Astrocyte (in vitro differentiated cells and primary cell): ENCODE results near the gene APPL1. TPM values are rescaled to one million over a fixed set of nuclear protein-coding genes. Genes with fewer than 3 reads are reported as not detected.

Experiments
- DNase-seq: peaks from one replicate; pipeline ENCODE4 v3.0.0-alpha.2; 2010; ENCODE audit warnings: low read depth
- FAIRE-seq: peaks from 2 replicates; lab custom pipeline; 2011; peaks lifted over from hg19 to GRCh38; lab: Jason Lieb, UNC
- H2AFZ ChIP-seq: 2 replicates; pipeline ENCODE4 v1.6.0; 2012; ENCODE audit warnings: low read depth, low read length, inconsistent platforms
- H3K27ac ChIP-seq: 2 replicates; pipeline ENCODE4 v1.5.1; 2011; ENCODE audit warnings: low read depth, low read length, inconsistent platforms
- H3K27me3 ChIP-seq: 2 replicates; pipeline ENCODE4 v1.6.0; 2011; ENCODE audit warnings: low read length, inconsistent platforms; ENCODE audit not compliant: insufficient read depth
- H3K36me3 ChIP-seq: 2 replicates; pipeline ENCODE4 v1.5.1; 2011; ENCODE audit warnings: low read length, inconsistent platforms; ENCODE audit not compliant: insufficient read depth
- H3K4me1 ChIP-seq: 2 replicates; pipeline ENCODE4 v1.5.1; 2011; ENCODE audit warnings: low read length, inconsistent platforms; ENCODE audit not compliant: insufficient read depth
- H3K4me2 ChIP-seq: 2 replicates; pipeline ENCODE4 v1.6.0; 2012; ENCODE audit warnings: low read length, inconsistent platforms
- H3K4me3 ChIP-seq: 2 replicates; pipeline ENCODE4 v1.5.1; 2011; ENCODE audit warnings: low read depth, mild to moderate bottlenecking, low read length, inconsistent platforms; ENCODE audit not compliant: insufficient read depth
- H3K79me2 ChIP-seq: 2 replicates; pipeline ENCODE4 v1.6.0; 2012; ENCODE audit warnings: mild to moderate bottlenecking, low read length, inconsistent platforms; ENCODE audit not compliant: insufficient read depth
- H3K9ac ChIP-seq: 2 replicates; pipeline ENCODE4 v1.6.0; 2012; ENCODE audit warnings: mild to moderate bottlenecking, low read length, inconsistent platforms
- H3K9me3 ChIP-seq: 2 replicates; pipeline ENCODE4 v1.5.1; 2012; ENCODE audit warnings: low read depth, mild to moderate bottlenecking, low read length, inconsistent platforms; ENCODE audit not compliant: insufficient read depth
- H4K20me1 ChIP-seq: 2 replicates; pipeline ENCODE4 v1.6.0; 2012; ENCODE audit warnings: low read length, inconsistent platforms; ENCODE audit not compliant: insufficient read depth
- H3K27ac Mint-ChIP-seq: one replicate; pipeline ENCODE4 v1.8.0; 2021; ENCODE audit warnings: mild to moderate bottlenecking, mixed read lengths; ENCODE audit not compliant: unreplicated experiment
- H3K27me3 Mint-ChIP-seq: one replicate; pipeline ENCODE4 v1.8.0; 2021; ENCODE audit warnings: low read depth, mixed read lengths; ENCODE audit not compliant: unreplicated experiment
- H3K36me3 Mint-ChIP-seq: one replicate; pipeline ENCODE4 v1.8.0; 2021; ENCODE audit warnings: low read depth, mixed read lengths; ENCODE audit not compliant: unreplicated experiment
- H3K4me1 Mint-ChIP-seq: one replicate; pipeline ENCODE4 v1.8.0; 2021; ENCODE audit warnings: low read depth, mixed read lengths; ENCODE audit not compliant: unreplicated experiment
- H3K4me3 Mint-ChIP-seq: one replicate; pipeline ENCODE4 v1.8.0; 2021; ENCODE audit warnings: mild to moderate bottlenecking, moderate library complexity, mixed read lengths; ENCODE audit not compliant: unreplicated experiment
- H3K9me3 Mint-ChIP-seq: one replicate; pipeline ENCODE4 v1.8.0; 2021; ENCODE audit warnings: mild to moderate bottlenecking, mixed read lengths; ENCODE audit not compliant: unreplicated experiment
- EZH2 ChIP-seq: IDR thresholded peaks from 2 replicates; pipeline ENCODE4 v1.6.1; 2012; ENCODE audit warnings: mild to moderate bottlenecking, low read length, inconsistent platforms; ENCODE audit not compliant: insufficient read depth
- total RNA-seq: library from RNA; stranded (reverse); gene quantifications from 2 replicates; pipeline ENCODE4 v1.2.1, GENCODE V29; 2021
- TF ChIP-seq, protein P1 (sequence below): IDR thresholded peaks from 2 replicates; pipeline ENCODE4 v1.5.1; 2011; ENCODE audit warnings: low read depth, mild to moderate bottlenecking, inconsistent platforms, low read length, moderate library complexity; ENCODE audit not compliant: insufficient read depth

APPL1 gene
- total RNA-seq, 1 donor from 2014 or later: 27.7 TPM

- no peaks in the 10 kb centered on the region for H4K20me1 ChIP-seq
- H3K9me3 Mint-ChIP-seq: peaks cover 2% of the 10 kb centered on the region
- peak overlapping the region; percentile 41 for H2AFZ ChIP-seq
- H3K9me3 ChIP-seq: no peaks in the 10 kb centered on the region
- no peak for FAIRE-seq
- H3K27me3 Mint-ChIP-seq: peaks cover 4% of the 10 kb centered on the region
- no peak overlapping the region for H3K4me2 ChIP-seq
- peaks cover 2% of the 10 kb centered on the region for H3K27me3 ChIP-seq
- H3K4me1 ChIP-seq: no peaks in the 10 kb centered on the region
- no peaks in the 10 kb centered on the region for H3K4me1 Mint-ChIP-seq
- H3K79me2 ChIP-seq: no peaks in the 10 kb centered on the region
- no peak overlapping the region for H3K9ac ChIP-seq
- no peak overlapping the region for H3K27ac Mint-ChIP-seq
- no peaks in the 10 kb centered on the region for H3K36me3 ChIP-seq
- DNase-seq: no peak
- no peak overlapping the region for H3K27ac ChIP-seq
- H3K36me3 Mint-ChIP-seq: no peaks in the 10 kb centered on the region
- H3K4me3 ChIP-seq: no peak overlapping the region
- TF ChIP-seq, protein P1, sequence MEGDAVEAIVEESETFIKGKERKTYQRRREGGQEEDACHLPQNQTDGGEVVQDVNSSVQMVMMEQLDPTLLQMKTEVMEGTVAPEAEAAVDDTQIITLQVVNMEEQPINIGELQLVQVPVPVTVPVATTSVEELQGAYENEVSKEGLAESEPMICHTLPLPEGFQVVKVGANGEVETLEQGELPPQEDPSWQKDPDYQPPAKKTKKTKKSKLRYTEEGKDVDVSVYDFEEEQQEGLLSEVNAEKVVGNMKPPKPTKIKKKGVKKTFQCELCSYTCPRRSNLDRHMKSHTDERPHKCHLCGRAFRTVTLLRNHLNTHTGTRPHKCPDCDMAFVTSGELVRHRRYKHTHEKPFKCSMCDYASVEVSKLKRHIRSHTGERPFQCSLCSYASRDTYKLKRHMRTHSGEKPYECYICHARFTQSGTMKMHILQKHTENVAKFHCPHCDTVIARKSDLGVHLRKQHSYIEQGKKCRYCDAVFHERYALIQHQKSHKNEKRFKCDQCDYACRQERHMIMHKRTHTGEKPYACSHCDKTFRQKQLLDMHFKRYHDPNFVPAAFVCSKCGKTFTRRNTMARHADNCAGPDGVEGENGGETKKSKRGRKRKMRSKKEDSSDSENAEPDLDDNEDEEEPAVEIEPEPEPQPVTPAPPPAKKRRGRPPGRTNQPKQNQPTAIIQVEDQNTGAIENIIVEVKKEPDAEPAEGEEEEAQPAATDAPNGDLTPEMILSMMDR: no peak
- TF ChIP-seq EZH2: no peak
- no peak overlapping the region for H3K4me3 Mint-ChIP-seq
Measured at GRCh38 chr3:57184526-57184925, 43.0 kb upstream of the APPL1 start.

DNA sequence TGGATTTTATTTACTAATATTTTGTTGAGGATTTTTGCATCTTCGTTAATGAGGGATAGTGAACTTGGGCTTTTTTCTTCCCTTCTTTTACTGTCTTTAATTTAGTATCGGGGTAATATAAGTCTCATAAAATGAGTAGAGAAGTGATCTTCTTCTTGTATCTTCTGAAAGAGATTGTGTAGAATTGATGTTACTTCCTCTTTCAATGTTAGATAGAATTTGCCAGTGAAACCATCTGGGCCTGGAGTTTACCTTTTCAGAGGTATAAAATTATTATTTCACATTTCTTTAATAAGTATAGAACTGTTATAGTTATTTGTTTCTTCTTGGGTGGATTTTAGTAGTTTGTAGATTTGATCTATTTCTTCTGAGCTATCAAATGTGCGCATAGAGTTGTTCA lies 35.5 kb upstream of the APPL1 start:
- no peaks in the 10 kb centered on the region for H3K4me1 ChIP-seq
- no peaks in the 10 kb centered on the region for H3K27me3 ChIP-seq
- no peak overlapping the region for H3K4me2 ChIP-seq
- H3K9ac ChIP-seq: no peak overlapping the region
- no peak overlapping the region for H3K27ac ChIP-seq
- no peak overlapping the region for H2AFZ ChIP-seq
- no peaks in the 10 kb centered on the region for H3K36me3 ChIP-seq
- no peaks in the 10 kb centered on the region for H3K36me3 Mint-ChIP-seq
- DNase-seq (no peak), FAIRE-seq (no peak)
- no peak overlapping the region for H3K4me3 ChIP-seq
- H3K27ac Mint-ChIP-seq: no peak overlapping the region
- H3K27me3 Mint-ChIP-seq: no peaks in the 10 kb centered on the region
- no peak for TF ChIP-seq EZH2
- TF ChIP-seq, protein P1: no peak
- H3K9me3 Mint-ChIP-seq: no peaks in the 10 kb centered on the region
- no peaks in the 10 kb centered on the region for H4K20me1 ChIP-seq
- no peaks in the 10 kb centered on the region for H3K4me1 Mint-ChIP-seq
- H3K4me3 Mint-ChIP-seq: no peak overlapping the region
- H3K79me2 ChIP-seq: no peaks in the 10 kb centered on the region
- H3K9me3 ChIP-seq: no peaks in the 10 kb centered on the region

DNA sequence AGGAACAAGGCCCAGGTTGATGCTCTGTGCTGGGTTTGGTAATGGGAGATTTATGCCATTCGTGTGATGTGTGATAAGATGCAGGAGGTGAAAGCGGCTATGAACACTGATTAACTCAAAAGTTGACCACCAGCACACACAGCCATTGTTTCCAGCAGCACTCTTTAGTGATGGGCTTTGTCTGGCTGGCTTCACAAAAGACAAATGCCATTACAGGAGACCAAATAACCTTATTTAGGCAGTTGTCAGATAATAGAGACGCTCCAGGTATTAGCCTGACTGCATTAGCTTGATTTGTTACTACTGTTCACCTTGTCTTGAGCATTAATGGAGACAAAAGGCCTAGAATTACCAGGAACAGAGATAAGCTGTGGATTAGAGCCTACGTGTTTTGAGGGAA lies 32.9 kb upstream of the APPL1 start:
- H3K27me3 ChIP-seq: no peaks in the 10 kb centered on the region
- Mint-ChIP-seq H3K27me3 (no peaks in the 10 kb centered on the region), H3K4me3 (no peak overlapping the region), H3K4me1 (no peaks in the 10 kb centered on the region), H3K27ac (no peak overlapping the region), H3K9me3 (no peaks in the 10 kb centered on the region), H3K36me3 (no peaks in the 10 kb centered on the region)
- no peak overlapping the region for H3K4me2 ChIP-seq
- H3K36me3 ChIP-seq: no peaks in the 10 kb centered on the region
- no peaks in the 10 kb centered on the region for H3K79me2 ChIP-seq
- H4K20me1 ChIP-seq: no peaks in the 10 kb centered on the region
- FAIRE-seq: no peak
- peak overlapping the region; percentile 10 for H2AFZ ChIP-seq
- H3K4me1 ChIP-seq: no peaks in the 10 kb centered on the region
- no peak overlapping the region for H3K27ac ChIP-seq
- H3K9ac ChIP-seq: no peak overlapping the region
- no peak for DNase-seq
- no peaks in the 10 kb centered on the region for H3K9me3 ChIP-seq
- H3K4me3 ChIP-seq: no peak overlapping the region
- no peak for TF ChIP-seq EZH2
- TF ChIP-seq, protein P1: no peak
